ENCODE measurements around the gene GSK3B.

- TF ChIP-seq, protein P1, sequence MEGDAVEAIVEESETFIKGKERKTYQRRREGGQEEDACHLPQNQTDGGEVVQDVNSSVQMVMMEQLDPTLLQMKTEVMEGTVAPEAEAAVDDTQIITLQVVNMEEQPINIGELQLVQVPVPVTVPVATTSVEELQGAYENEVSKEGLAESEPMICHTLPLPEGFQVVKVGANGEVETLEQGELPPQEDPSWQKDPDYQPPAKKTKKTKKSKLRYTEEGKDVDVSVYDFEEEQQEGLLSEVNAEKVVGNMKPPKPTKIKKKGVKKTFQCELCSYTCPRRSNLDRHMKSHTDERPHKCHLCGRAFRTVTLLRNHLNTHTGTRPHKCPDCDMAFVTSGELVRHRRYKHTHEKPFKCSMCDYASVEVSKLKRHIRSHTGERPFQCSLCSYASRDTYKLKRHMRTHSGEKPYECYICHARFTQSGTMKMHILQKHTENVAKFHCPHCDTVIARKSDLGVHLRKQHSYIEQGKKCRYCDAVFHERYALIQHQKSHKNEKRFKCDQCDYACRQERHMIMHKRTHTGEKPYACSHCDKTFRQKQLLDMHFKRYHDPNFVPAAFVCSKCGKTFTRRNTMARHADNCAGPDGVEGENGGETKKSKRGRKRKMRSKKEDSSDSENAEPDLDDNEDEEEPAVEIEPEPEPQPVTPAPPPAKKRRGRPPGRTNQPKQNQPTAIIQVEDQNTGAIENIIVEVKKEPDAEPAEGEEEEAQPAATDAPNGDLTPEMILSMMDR (conservative IDR thresholded peaks at IDR 0.05 in 1 of 2, IDR thresholded peaks at IDR 0.05 in 1 of 2; ENCODE audit: low read depth in 1 of 2, low read length in 2 of 2), result no peak
- no peak for TF ChIP-seq EZH2 (IDR thresholded peaks at IDR 0.05; ENCODE audit: low read length, missing control alignments)
Measured at GRCh38 chr3:120111898-120112297, 17.7 kb upstream of the GSK3B start.

All from fibroblast of lung (primary cell).